Measurements from ENCODE around the gene FMN1.

Gene FMN1

GRCh38 chr15:33048255-33048654, 146.3 kb downstream of the FMN1 start:
- DNase-seq (ENCODE audit: low spot score), result no peak

- no peak for DNase-seq (ENCODE audit: low spot score)
Observed at GRCh38 chr15:33047077-33047476, 147.4 kb downstream of the FMN1 start.

GRCh38 chr15:33046329-33046728, 148.2 kb downstream of the FMN1 start:
- DNase-seq (ENCODE audit: low spot score), result no peak

DNA sequence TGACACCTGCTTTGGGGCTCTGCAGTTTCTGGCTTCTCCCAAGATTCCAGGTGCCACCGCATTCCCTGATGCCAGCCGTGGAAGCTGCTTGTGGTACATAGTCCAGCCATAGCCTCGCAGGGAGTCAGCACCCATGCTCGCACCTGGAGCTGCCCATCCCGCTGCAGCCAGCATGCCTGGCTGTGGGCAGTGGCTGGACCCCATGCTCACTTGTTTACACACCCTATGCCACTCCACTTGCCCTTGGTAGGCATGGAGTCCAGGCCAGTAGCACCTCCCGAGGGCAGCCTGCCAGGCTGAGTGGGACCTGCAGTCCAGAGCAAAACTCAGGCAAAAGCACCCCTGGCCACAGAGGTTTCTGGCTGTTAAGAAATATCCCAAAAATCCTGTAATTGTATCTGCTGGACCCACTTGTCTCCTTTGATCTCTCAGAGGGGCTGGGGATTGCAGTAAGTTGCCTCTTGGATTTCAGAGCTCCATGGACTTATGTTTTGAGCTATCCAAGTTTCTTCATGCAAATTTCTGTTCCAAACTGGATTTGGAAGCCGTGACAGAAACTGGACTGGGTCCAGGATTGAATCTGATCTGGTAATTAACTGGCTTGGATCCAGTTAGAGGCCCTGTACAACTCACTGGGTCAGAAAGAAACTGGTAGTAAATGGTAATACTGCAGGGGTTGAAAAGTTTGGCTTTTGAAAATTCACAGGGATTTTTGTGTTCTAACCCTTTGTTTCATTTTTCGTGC, 149.3 kb downstream of the FMN1 start:
- no peak for DNase-seq (ENCODE audit: low spot score)

DNA sequence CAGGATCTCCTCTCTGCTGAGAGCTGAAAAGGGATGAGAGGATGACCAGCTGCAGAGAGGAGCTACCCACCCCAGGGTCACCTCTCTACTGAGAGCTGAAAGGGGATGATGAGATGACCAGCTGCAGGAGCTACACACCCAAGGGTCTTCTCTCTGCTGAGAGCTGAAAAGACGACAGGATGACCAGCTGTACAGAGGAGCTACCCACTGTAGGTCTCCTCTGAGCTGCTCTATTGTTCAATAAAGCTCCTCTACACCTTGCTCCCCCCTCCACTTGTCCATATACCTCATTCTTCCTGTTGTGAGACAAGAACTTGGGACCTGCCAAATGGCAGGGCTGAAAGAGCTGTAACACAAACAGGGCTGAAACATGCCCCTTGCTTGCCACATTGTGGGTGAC, 149.9 kb downstream of the FMN1 start:
- DNase-seq (ENCODE audit: low spot score), result no peak

DNA sequence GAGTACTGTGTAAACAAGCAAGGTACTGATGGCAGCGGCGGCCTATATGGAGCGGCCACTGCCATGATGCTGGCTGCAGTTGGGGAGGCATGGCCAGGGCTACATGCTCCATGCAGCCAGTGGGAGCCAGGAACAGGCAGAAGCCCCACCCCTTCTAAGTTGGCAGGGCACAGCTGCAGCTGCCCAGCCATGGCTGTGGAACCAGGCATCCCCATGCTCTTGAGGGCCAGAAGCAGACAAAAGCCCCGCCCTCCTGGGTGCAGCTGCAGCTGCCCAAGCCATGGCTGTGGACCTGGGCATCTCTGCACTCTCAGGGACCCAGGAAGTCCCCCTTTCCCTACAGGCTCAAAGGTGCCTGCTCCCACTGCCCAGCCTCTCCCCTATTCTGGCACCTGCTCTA, 150.9 kb downstream of the FMN1 start:
- DNase-seq (ENCODE audit: low spot score), result no peak

DNA sequence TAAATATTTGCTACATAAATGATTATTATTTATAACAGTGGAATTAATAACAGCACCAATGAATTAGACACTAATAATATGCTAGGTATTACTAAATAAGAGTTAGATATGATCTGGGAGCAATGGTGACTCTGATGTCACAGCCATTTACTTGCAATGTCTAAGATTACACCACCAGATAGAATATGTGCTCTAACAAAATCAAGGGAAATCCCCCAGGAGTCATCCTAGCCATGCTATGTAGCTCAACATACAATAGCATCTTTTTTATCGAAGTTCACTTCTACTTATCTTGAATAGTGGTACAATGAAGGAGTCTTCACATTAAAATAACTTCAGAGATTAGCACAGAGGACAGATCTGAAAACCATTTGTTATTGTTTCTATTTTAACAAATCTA, 154.0 kb downstream of the FMN1 start:
- DNase-seq (ENCODE audit: low spot score), result no peak

DNA sequence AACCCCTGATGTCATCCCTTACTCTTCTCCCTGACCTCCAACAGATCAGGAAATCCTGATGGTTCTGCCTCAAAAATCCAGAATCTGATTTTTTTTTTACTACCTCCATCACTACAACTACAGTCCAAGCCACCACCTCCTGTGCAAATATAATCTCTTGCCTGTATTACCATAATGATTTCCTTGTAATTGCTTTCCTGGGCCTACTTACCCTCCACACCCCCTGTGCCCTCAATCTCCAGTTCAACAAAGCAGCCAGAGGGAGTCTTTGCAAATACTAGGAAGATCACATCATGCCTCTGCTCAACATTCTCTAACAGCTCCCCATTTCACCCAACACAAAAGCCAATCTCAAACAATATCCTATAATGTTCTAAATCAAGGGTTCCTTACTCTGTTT, 159.9 kb downstream of the FMN1 start:
- DNase-seq (ENCODE audit: low spot score), result no peak

- no peak for DNase-seq (ENCODE audit: low spot score)
Observed at GRCh38 chr15:33032053-33032452, 162.5 kb downstream of the FMN1 start.

GRCh38 chr15:33031324-33031821, 163.1 kb downstream of the FMN1 start:
- DNase-seq (ENCODE audit: low spot score), result no peak

DNA sequence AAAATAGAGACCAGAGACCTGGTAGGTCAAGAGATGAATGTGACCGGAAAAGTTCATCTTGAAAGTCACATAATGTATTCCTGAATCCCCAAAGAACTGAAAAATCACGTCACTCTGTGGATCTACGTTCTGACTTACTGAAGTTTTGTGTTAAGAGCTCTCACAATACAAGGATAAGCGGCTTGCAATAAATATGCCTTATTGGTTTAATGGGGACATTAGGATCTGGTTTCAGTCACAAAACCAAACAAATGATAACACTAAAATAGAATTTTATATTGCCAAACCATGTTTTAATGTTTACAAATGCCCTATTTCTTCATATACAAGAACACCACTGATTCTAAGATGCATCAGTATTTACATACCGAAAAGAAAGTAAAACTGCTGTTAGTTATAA, 164.2 kb downstream of the FMN1 start:
- no peak for DNase-seq (ENCODE audit: low spot score)

GRCh38 chr15:33029109-33029652, 165.3 kb downstream of the FMN1 start:
- DNase-seq (ENCODE audit: low spot score), result no peak

- no peak for DNase-seq (ENCODE audit: low spot score)
Observed at GRCh38 chr15:33028495-33028894, 166.0 kb downstream of the FMN1 start.

DNA sequence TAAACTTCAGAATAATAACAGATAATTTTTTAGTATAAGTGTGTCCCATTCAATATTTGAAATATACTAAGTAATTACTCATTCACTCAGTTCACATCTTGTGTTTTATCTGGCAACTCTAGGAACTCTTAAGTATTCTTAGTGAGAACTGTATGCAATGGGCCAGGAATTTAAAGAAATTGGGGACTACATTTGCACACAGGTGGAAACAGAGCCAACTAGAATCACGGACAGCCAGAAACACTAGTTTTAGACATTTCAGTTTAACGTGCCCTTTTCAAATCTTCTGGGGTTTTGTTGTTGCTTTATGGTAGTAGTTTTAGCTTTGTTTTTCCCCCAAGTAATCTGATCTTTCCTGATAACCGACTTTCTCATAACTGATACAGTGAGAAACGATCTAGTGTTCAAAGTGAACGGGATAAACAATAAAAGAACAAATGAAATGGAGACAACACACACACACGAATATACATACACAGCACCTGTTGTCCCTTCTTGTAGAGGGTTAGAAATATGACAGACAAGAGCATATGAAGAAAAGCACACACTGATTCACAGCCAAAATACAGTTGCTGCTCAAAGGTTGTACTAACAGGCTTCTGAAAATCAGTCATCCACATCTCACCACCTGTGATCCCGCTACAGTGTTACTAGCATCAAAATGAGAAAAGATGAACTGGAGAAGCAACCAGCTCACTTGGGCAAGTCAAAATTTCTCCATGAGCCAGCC, 167.0 kb downstream of the FMN1 start:
- DNase-seq (ENCODE audit: low spot score), result no peak

DNA sequence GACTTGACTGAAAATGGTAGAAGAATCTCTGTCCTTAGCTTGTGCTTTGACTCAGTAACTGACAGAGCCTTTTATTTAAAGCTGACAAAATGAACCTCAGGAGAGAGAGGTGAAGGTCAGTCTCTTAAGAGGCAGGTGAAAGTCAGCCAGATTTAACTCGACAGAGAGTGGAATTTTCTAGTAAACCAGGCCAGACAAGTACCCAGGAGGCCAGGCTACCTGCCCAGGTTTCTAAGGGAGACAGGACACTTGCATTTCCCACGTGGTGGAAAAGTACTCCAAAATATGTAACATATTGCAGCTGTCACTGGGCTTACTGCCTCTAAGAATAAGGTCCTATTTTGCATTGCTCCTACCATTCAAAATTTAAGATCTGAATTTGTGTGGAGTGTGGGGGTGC, 167.9 kb downstream of the FMN1 start:
- no peak for DNase-seq (ENCODE audit: low spot score)

DNA sequence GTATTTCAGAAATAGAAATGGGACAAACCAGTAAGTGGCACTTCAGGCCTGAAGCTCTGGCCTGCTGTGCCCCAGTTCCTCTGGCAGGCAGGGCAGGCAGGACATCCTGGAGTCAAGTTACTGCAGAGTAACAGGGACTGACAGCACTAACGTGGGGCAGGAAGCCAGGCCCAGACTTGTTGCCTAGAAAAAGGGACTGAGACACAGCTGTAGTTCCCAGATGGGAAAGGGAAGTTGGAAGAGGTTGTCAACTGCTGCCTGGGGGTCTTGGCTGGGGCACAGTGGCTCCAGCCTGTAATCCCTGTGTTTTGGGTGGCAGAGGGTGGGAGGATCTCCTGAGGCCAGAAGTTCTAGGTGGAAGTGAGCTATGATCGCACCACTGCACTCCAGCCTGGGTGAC, 171.9 kb downstream of the FMN1 start:
- peak; percentile 65 for DNase-seq (ENCODE audit: low spot score)

- DNase-seq (ENCODE audit: low spot score), result peak; percentile 77
Observed at GRCh38 chr15:33021806-33022389, 172.6 kb downstream of the FMN1 start.

GRCh38 chr15:33019354-33019981, 175.0 kb downstream of the FMN1 start:
- DNase-seq (ENCODE audit: low spot score), result no peak

DNA sequence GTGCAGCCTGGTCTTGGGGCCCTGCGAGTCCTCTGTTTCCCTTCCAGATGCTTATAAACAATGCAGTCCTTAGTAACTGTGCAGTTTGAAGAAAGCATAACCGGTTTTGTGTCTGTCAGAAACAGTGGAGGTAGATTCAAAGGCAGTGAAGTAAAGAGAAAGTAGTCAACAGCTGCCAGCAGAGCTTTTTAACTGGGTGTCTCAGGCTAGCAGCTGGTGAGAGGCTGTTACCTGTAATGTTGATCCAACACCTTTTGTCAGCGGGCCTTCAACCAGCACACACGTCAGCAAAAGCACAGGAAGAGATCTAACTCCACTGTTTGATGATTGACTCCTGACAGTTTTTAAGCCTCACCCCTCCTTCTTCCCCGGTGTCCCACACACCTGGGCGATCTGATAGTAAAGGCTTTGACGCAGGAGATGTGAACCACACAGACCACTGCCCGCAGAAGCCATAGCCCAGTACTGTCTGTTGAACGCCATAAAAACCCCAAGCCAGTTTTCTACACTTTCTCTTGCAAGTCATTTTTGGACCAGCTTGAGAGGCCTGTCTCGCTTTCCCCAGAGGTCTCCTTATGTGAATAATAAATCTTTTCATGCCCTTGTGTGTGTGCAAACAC, 178.0 kb downstream of the FMN1 start:
- no peak for DNase-seq (ENCODE audit: low spot score)

DNA sequence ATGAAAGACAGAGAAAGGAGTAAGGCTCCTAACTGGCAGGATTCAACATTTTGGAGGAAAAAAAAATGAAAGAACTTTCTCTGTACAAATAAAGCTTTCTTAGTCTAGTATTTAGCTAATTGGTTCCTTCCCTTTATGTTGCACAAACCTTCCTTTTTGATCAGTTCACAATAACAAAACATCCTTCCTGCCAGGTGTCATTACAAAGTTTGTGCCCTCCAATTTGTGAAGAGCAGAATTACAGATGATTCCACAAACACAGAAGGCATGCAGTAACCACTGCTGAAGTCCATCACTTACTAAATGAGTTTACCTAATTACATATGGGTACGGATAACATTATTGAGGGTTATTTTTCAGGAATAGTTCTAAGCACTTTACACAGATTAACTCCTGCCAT, 179.9 kb downstream of the FMN1 start:
- no peak for DNase-seq (ENCODE audit: low spot score)

GRCh38 chr15:33013827-33014445, 180.6 kb downstream of the FMN1 start:
- DNase-seq (ENCODE audit: low spot score), result no peak

DNA sequence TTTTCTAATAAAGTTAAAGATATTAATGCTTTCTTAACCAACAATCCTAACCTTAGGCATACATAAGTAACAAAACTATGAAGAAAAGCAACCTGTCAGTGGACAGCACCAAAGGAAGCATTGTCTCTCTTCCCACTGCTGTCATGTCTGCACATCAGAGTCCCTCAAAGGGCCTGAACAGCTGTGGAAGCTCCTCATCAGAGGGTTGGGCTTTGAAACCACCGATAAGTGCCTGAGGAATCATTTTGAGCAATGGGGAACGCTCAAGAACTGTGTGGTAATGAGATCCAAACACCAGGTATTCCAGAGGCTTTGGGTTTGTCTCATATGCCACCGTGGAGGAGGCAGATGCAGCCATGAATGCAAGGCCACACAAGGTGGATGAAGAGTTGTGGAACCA, 182.5 kb downstream of the FMN1 start:
- no peak for DNase-seq (ENCODE audit: low spot score)
